Panc1 (cell line): ENCODE results near the gene MAP2K1. TPM values are rescaled to one million over a fixed set of nuclear protein-coding genes. Genes with fewer than 3 reads are reported as not detected.

Experiments
- ATAC-seq: fragments of 200-7000 bp; cut with Tn5 transposase; 2 replicates; pipeline ENCODE4 v1.9.1; 2020; ENCODE audit warnings: mild to moderate bottlenecking, moderate library complexity
- BruUV-seq: library from RNA; stranded (reverse); fragments of 400-500 nt; replicated peaks from 2 replicates; lab custom pipeline; 2021; lab: Mats Ljungman, UMichigan
- CTCF ChIA-PET: fragments of 300-600 bp; sonication (Branson Sonifier 250); formaldehyde crosslinking; loops from one replicate; lab custom pipeline; 2022; ENCODE audit warnings: antibody characterized with exemption; lab: Charles Lee
- POLR2A ChIA-PET: fragments of 300-600 bp; sonication (Branson Sonifier 250); formaldehyde crosslinking; loops from one replicate; lab custom pipeline; 2022; ENCODE audit warnings: antibody characterized with exemption; lab: Charles Lee
- DNase-seq: peaks from one replicate; pipeline ENCODE4 v3.0.0-alpha.2; 2010; ENCODE audit warnings: low read depth, low spot score
- H3K27ac ChIP-seq: 2 replicates; pipeline ENCODE4 v1.5.1; 2011; ENCODE audit warnings: mild to moderate bottlenecking, low read length, inconsistent platforms
- H3K27me3 ChIP-seq: fragments of 200-500 bp; sonication (Bioruptor generic); 2 replicates; pipeline ENCODE4 v1.6.0; 2014; ENCODE audit warnings: low read length, inconsistent platforms; ENCODE audit not compliant: control insufficient read depth, insufficient read depth
- H3K36me3 ChIP-seq: fragments of 200-500 bp; sonication (Bioruptor generic); 2 replicates; pipeline ENCODE4 v1.5.1; 2014; ENCODE audit warnings: inconsistent platforms, mild to moderate bottlenecking, low read length, moderate library complexity; ENCODE audit not compliant: control insufficient read depth, insufficient read depth
- H3K4me1 ChIP-seq: 2 replicates; pipeline ENCODE4 v1.5.1; 2011; ENCODE audit warnings: inconsistent platforms, mild to moderate bottlenecking, low read length, moderate library complexity; ENCODE audit not compliant: control insufficient read depth, insufficient read depth
- H3K4me3 ChIP-seq, 2 experiments: 2 replicates each; pipeline ENCODE4 v1.5.1; 2011 to 2012; ENCODE audit warnings: low read depth in 2 of 2, low read length in 2 of 2, mild to moderate bottlenecking in 2 of 2, inconsistent platforms in 1 of 2, moderate library complexity in 1 of 2
- H3K9me3 ChIP-seq: fragments of 200-500 bp; sonication (Bioruptor generic); 2 replicates; pipeline ENCODE4 v1.5.1; 2014; ENCODE audit warnings: low read depth, mild to moderate bottlenecking, inconsistent platforms, low read length, moderate library complexity; ENCODE audit not compliant: control insufficient read depth, insufficient read depth
- POLR2AphosphoS5 ChIP-seq: IDR thresholded peaks from 2 replicates; pipeline ENCODE4 v1.6.1; 2012; ENCODE audit warnings: mild to moderate bottlenecking, low read depth, low read length, moderate library complexity
- REST ChIP-seq, 2 experiments: IDR thresholded peaks; 2 replicates each; pipeline ENCODE4 v1.6.1; 2011 to 2012; ENCODE audit warnings: low read depth in 2 of 2, control low read depth in 1 of 2, low read length in 1 of 2, mild to moderate bottlenecking in 1 of 2, moderate library complexity in 1 of 2; ENCODE audit not compliant: insufficient read depth in 1 of 2
- SIN3A ChIP-seq: IDR thresholded peaks from 2 replicates; pipeline ENCODE4 v1.6.1; 2012; ENCODE audit warnings: low read depth, mild to moderate bottlenecking, low read length, moderate library complexity, borderline replicate concordance; ENCODE audit not compliant: insufficient read depth
- TCF7L2 ChIP-seq: IDR thresholded peaks from 2 replicates; pipeline ENCODE4 v1.6.1; 2011; ENCODE audit warnings: mild to moderate bottlenecking, low read depth, low read length, inconsistent platforms
- in situ Hi-C: cut with HindIII; loops from 2 replicates; pipeline ENCODE4 v1.10.0; 2016; ENCODE audit warnings: low sequenced_read_pairs, low pct_unique_long_range_greater_than_20kb
- intact Hi-C: fragments of 100-400 bp; cut with micrococcal nuclease; formaldehyde crosslinking; loops from one replicate; pipeline ENCODE4 v1.10.0; 2022; ENCODE audit not compliant: unreplicated experiment
- total RNA-seq: library from RNA; stranded (reverse); gene quantifications from one replicate; pipeline ENCODE4 v1.2.1, GENCODE V29; 2021; ENCODE audit not compliant: unreplicated experiment
- TF ChIP-seq, protein P1 (sequence below): fragments of 450-650 bp; IDR thresholded peaks from 2 replicates; pipeline ENCODE4 v1.5.1; 2017; ENCODE audit warnings: mild to moderate bottlenecking

MAP2K1 gene
- total RNA-seq, 1 experiment from 2014 or later: 67.9 TPM

DNA sequence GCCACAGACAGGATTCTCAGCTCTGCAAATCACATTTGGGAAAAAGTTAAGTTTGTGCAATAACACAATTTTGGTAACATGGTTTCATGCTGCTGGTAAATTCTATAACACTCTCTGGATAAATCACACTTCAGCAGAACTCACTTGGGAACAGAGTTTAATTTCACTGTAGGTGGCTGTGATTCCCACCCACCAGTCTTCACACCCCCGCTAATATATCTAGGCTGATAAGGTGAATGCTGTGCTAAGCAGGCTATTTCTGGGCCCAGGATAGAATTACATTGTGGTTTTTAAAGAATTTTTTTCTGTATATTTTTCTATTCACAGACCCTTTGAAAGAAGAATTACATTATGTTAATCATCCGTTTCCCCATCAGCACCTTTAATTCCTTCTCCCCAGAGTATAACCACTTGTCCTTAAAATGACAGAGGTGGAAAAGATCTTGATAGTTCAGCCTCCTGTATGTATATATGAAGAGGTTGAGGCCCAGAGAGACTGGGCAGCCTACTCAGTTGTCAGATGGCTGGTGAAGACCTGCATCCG is 22.9 kb downstream of the MAP2K1 start:
- no peak for DNase-seq
- Histone ChIP-seq H3K27ac (no peak overlapping the region), H3K4me1 (no peaks in the 10 kb centered on the region), H3K9me3 (peaks cover 6% of the 10 kb centered on the region; the same call in 1 of the 2 replicates), H3K27me3 (no peaks in the 10 kb centered on the region), H3K36me3 (no peaks in the 10 kb centered on the region), H3K4me3 (no peak overlapping the region)
- no TSS peak for BruUV-seq
- POLR2A ChIA-PET: no interaction called here
- TF ChIP-seq TCF7L2 (no peak), REST (IDR thresholded peaks at IDR 0.05; ENCODE audit: insufficient read depth in 1 of 2, low read depth in 2 of 2, low read length in 1 of 2) (no peak), POLR2AphosphoS5 (no peak), SIN3A (no peak)
- TF ChIP-seq, protein P1, sequence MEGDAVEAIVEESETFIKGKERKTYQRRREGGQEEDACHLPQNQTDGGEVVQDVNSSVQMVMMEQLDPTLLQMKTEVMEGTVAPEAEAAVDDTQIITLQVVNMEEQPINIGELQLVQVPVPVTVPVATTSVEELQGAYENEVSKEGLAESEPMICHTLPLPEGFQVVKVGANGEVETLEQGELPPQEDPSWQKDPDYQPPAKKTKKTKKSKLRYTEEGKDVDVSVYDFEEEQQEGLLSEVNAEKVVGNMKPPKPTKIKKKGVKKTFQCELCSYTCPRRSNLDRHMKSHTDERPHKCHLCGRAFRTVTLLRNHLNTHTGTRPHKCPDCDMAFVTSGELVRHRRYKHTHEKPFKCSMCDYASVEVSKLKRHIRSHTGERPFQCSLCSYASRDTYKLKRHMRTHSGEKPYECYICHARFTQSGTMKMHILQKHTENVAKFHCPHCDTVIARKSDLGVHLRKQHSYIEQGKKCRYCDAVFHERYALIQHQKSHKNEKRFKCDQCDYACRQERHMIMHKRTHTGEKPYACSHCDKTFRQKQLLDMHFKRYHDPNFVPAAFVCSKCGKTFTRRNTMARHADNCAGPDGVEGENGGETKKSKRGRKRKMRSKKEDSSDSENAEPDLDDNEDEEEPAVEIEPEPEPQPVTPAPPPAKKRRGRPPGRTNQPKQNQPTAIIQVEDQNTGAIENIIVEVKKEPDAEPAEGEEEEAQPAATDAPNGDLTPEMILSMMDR: no peak
- intact Hi-C loops (no loop called here), in situ Hi-C loops (no loop called here)
- CTCF ChIA-PET: no interaction called here
- ATAC-seq: no peak

DNA sequence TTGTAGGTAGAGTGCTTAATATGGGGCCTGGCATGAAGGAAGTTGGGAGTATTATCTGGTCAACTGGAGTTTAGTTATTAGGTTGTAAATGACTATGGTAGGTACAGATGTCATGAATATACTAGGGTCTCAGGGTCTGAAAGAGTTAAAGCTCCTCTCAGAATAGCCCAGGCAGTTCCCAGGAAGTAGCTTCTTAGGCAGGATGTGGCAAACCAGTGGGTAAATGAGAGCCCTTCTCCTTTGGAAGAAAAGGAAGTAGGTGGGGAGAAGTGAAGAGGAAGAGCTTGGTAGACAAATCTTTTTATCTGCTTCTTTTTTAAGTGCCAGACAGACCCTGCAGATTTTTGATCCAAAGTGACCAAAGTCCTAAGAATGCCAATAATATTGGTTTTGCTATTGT is 24.5 kb downstream of the MAP2K1 start:
- BruUV-seq: no TSS peak
- POLR2A ChIA-PET: no interaction called here
- H3K4me3 ChIP-seq: no peak overlapping the region
- H3K27me3 ChIP-seq: no peaks in the 10 kb centered on the region
- peaks cover 6% of the 10 kb centered on the region; the same call in 1 of the 2 replicates for H3K9me3 ChIP-seq
- no peaks in the 10 kb centered on the region for H3K36me3 ChIP-seq
- CTCF ChIA-PET: no interaction called here
- no peak for ATAC-seq
- no peak for DNase-seq
- TF ChIP-seq REST (IDR thresholded peaks at IDR 0.05; ENCODE audit: insufficient read depth in 1 of 2, low read depth in 2 of 2, low read length in 1 of 2): no peak
- TF ChIP-seq POLR2AphosphoS5: no peak
- TF ChIP-seq SIN3A: no peak
- TF ChIP-seq TCF7L2: no peak
- TF ChIP-seq, protein P1: no peak
- no peaks in the 10 kb centered on the region for H3K4me1 ChIP-seq
- in situ Hi-C loops: no loop called here
- H3K27ac ChIP-seq: no peak overlapping the region
- intact Hi-C loops: no loop called here
